IMR-90 (cell line): ENCODE measurements around the gene COL4A1. TPM values are rescaled to one million over a fixed set of nuclear protein-coding genes. Genes with fewer than 3 reads are reported as not detected.

Experiments used
- ATAC-seq: fragments of 200-7000 bp; cut with Tn5 transposase; 2 replicates; pipeline ENCODE4 v1.9.1; 2020; ENCODE audit warnings: low read depth, mild to moderate bottlenecking, moderate library complexity
- BruUV-seq: library from RNA; stranded (reverse); fragments of 400-500 nt; replicated peaks from 2 replicates; lab custom pipeline; 2021; lab: Mats Ljungman, UMichigan
- CTCF ChIA-PET: fragments of 300-600 bp; formaldehyde crosslinking; extraction: SDS; loops from one replicate; lab custom pipeline; 2021; ENCODE audit warnings: antibody characterized with exemption; lab: Yijun Ruan, JAX
- POLR2A ChIA-PET: fragments of 300-600 bp; sonication (Branson Sonifier 250); formaldehyde crosslinking; loops from one replicate; lab custom pipeline; 2022; ENCODE audit warnings: antibody characterized with exemption; ENCODE audit not compliant: unreplicated experiment; lab: Charles Lee
- DNase-seq: peaks from one replicate; pipeline ENCODE4 v3.0.0; 2013
- H2AFZ ChIP-seq: replicated peaks from 2 replicates; pipeline ENCODE3; 2013; ENCODE audit warnings: low read length, mild to moderate bottlenecking; ENCODE audit not compliant: poor library complexity
- H2AK5ac ChIP-seq: 2 replicates; pipeline ENCODE4 v1.6.1; 2013; ENCODE audit warnings: low read depth, low read length, inconsistent platforms
- H2AK9ac ChIP-seq: replicated peaks from 2 replicates; pipeline ENCODE3; 2013; ENCODE audit warnings: mild to moderate bottlenecking, low read depth, low read length, moderate library complexity; ENCODE audit not compliant: poor library complexity
- H2BK120ac ChIP-seq: 2 replicates; pipeline ENCODE4 v1.6.1; 2013; ENCODE audit warnings: low read depth, low read length, inconsistent platforms
- H2BK15ac ChIP-seq: 3 replicates; pipeline ENCODE4 v1.6.1; 2013; ENCODE audit warnings: low read depth, low read length, inconsistent platforms
- H2BK20ac ChIP-seq: 2 replicates; pipeline ENCODE4 v1.6.1; 2013; ENCODE audit warnings: low read depth, mild to moderate bottlenecking, inconsistent platforms, low read length, moderate library complexity
- H2BK5ac ChIP-seq: 2 replicates; pipeline ENCODE4 v1.6.1; 2013; ENCODE audit warnings: mild to moderate bottlenecking, low read depth, low read length, inconsistent platforms; ENCODE audit not compliant: poor library complexity, severe bottlenecking
- H3K14ac ChIP-seq: replicated peaks from 2 replicates; pipeline ENCODE4 v1.6.1; 2013; ENCODE audit warnings: low read depth, low read length, inconsistent platforms
- H3K18ac ChIP-seq: 2 replicates; pipeline ENCODE4 v1.6.1; 2013; ENCODE audit warnings: low read depth, low read length, control low read depth
- H3K23ac ChIP-seq: 2 replicates; pipeline ENCODE4 v1.6.1; 2013; ENCODE audit warnings: low read depth, low read length, inconsistent platforms
- H3K27ac ChIP-seq: 2 replicates; pipeline ENCODE4 v1.5.1; 2013; ENCODE audit warnings: mild to moderate bottlenecking, control low read depth, low read length; ENCODE audit not compliant: insufficient read depth
- H3K27me3 ChIP-seq: 2 replicates; pipeline ENCODE4 v1.6.1; 2013; ENCODE audit warnings: low read length; ENCODE audit not compliant: control insufficient read depth, insufficient read depth
- H3K36me3 ChIP-seq: 2 replicates; pipeline ENCODE4 v1.6.1; 2013; ENCODE audit warnings: low read length, mixed read lengths; ENCODE audit not compliant: control insufficient read depth, insufficient read depth
- H3K4ac ChIP-seq: 2 replicates; pipeline ENCODE4 v1.6.1; 2013; ENCODE audit warnings: low read depth, low read length, inconsistent platforms
- H3K4me1 ChIP-seq: 2 replicates; pipeline ENCODE4 v1.6.1; 2013; ENCODE audit warnings: low read length, mixed read lengths; ENCODE audit not compliant: control insufficient read depth, insufficient read depth
- H3K4me2 ChIP-seq: 2 replicates; pipeline ENCODE4 v1.6.1; 2013; ENCODE audit warnings: low read depth, mild to moderate bottlenecking, control low read depth, low read length, moderate library complexity
- H3K4me3 ChIP-seq: 2 replicates; pipeline ENCODE4 v1.5.1; 2013; ENCODE audit warnings: low read depth, mild to moderate bottlenecking, control low read depth, low read length, moderate library complexity; ENCODE audit not compliant: insufficient read depth
- H3K56ac ChIP-seq: 2 replicates; pipeline ENCODE4 v1.6.1; 2013; ENCODE audit warnings: low read length, inconsistent platforms; ENCODE audit not compliant: insufficient read depth; ENCODE audit errors: extremely low read depth
- H3K79me1 ChIP-seq, 2 experiments: 2 replicates each; pipeline ENCODE4 v1.6.1; 2013; ENCODE audit warnings: low read length in 2 of 2, inconsistent platforms in 1 of 2, low read depth in 1 of 2
- H3K9ac ChIP-seq: 2 replicates; pipeline ENCODE4 v1.6.1; 2013; ENCODE audit warnings: low read depth, low read length, control low read depth
- H3K9me1 ChIP-seq: 2 replicates; pipeline ENCODE4 v1.6.1; 2013; ENCODE audit warnings: low read length, inconsistent platforms; ENCODE audit not compliant: insufficient read depth
- H3K9me3 ChIP-seq: 2 replicates; pipeline ENCODE4 v1.6.1; 2013; ENCODE audit warnings: low read length; ENCODE audit not compliant: control insufficient read depth, insufficient read depth
- H4K20me1 ChIP-seq: 2 replicates; pipeline ENCODE4 v1.6.1; 2013; ENCODE audit warnings: low read length, inconsistent platforms; ENCODE audit not compliant: insufficient read depth
- H4K5ac ChIP-seq: 2 replicates; pipeline ENCODE4 v1.6.1; 2013; ENCODE audit warnings: mild to moderate bottlenecking, low read depth, low read length, control low read depth
- H4K8ac ChIP-seq, 2 experiments: 2 replicates each; pipeline ENCODE4 v1.6.1; 2013; ENCODE audit warnings: low read depth in 2 of 2, low read length in 2 of 2, control low read depth in 1 of 2, inconsistent platforms in 1 of 2
- H4K91ac ChIP-seq: 2 replicates; pipeline ENCODE4 v1.6.1; 2013; ENCODE audit warnings: low read depth, low read length, inconsistent platforms; ENCODE audit not compliant: insufficient read depth
- CHD1 ChIP-seq: IDR thresholded peaks from 2 replicates; pipeline ENCODE4 v1.6.1; 2012; ENCODE audit warnings: low read depth, low read length, improper control_type of control experiment
- FOS ChIP-seq: fragments of 150-350 bp; IDR thresholded peaks from 2 replicates; pipeline ENCODE4 v1.6.1; 2016; ENCODE audit warnings: low read depth, low read length
- MXI1 ChIP-seq: IDR thresholded peaks from 2 replicates; pipeline ENCODE4 v1.6.1; 2012; ENCODE audit warnings: low read depth, mild to moderate bottlenecking, low read length, moderate library complexity, borderline replicate concordance
- NFE2L2 ChIP-seq: fragments of 150-350 bp; IDR thresholded peaks from 2 replicates; pipeline ENCODE4 v1.6.1; 2016; ENCODE audit warnings: low read depth, mild to moderate bottlenecking, low read length
- POLR2A ChIP-seq: IDR thresholded peaks from 2 replicates; pipeline ENCODE4 v1.6.1; 2012; ENCODE audit warnings: mild to moderate bottlenecking, low read depth, low read length
- RAD21 ChIP-seq: IDR thresholded peaks from 2 replicates; pipeline ENCODE4 v1.6.1; 2012; ENCODE audit warnings: low read length, improper control_type of control experiment
- SMC3 ChIP-seq: fragments of 150-350 bp; IDR thresholded peaks from 2 replicates; pipeline ENCODE4 v1.6.1; 2016; ENCODE audit warnings: low read depth, mild to moderate bottlenecking, antibody characterized with exemption, low read length, moderate library complexity
- WGBS, 2 experiments: methylation state at CpG; one replicate each; pipeline versions ENCODE4 v1.1.5 to v1.1.7; 2013; ENCODE audit warnings: missing lambda C conversion rate in 2 of 2; ENCODE audit not compliant: insufficient read length in 1 of 2; ENCODE audit errors: extremely low coverage in 2 of 2; 5-methylcytosine and 5-hydroxymethylcytosine counted together
- dilution Hi-C: fragments of 300-500 bp; cut with HindIII; formaldehyde crosslinking; loops from one replicate; pipeline ENCODE4 v1.14.3; 2018; ENCODE audit warnings: low sequenced_read_pairs; ENCODE audit not compliant: unreplicated experiment
- in situ Hi-C: fragments of 300-500 bp; cut with MboI; formaldehyde crosslinking; loops from 3 replicates; pipeline ENCODE4 v1.14.3; 2019; ENCODE audit warnings: low sequenced_read_pairs, inconsistent platforms, mixed read lengths
- intact Hi-C: fragments of 100-400 bp; cut with micrococcal nuclease; formaldehyde crosslinking; loops from 2 replicates; pipeline ENCODE4 v1.10.0; 2022
- polyA plus RNA-seq, 3 experiments: library from polyadenylated mRNA; depleted of rRNA; stranded (reverse); fragments of >200 nt; gene quantifications; 2 replicates each; pipeline ENCODE4 v1.2.3, GENCODE V29; 2012; ENCODE audit warnings: low replicate concordance in 1 of 3
- total RNA-seq: library from RNA; depleted of rRNA; stranded (reverse); fragments of >200 nt; gene quantifications from 2 replicates; pipeline ENCODE4 v1.2.3, GENCODE V29; 2012
- TF ChIP-seq, protein P1 (sequence below): conservative IDR thresholded peaks from 2 replicates; pipeline ENCODE4 v1.5.1; 2012; ENCODE audit warnings: mild to moderate bottlenecking, low read depth, low read length, improper control_type of control experiment

Gene COL4A1
- total and polyA plus RNA-seq, 2 of the 4 experiments (the other 2 are of a cell fraction): 230 to 337 TPM

DNA sequence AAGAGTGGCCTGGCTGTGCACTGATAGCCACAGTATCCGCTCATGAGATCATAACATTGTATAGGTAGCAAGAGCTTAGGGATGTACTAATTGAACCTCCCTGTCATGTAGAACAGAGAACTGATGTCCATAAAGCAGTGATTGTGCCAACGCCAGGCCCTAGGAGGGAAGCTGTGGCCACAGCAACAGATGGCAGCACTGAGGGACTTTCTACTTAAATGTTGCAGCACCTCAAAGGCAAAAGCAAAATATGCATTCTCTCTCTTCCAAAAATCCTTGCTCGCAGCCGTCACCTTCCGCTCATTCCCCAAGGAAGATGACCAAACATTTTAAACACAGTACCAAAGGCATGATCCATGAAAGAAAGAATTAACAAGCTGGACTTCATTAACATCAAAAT is 32.3 kb downstream of the COL4A1 start:
- ChIA-PET CTCF (interaction anchor here (0.9 kb wide), 1 partner anchor 27 kb away, joined by 3 read pairs; no protein-coding TSS in a partner anchor), POLR2A (no interaction called here)
- TF ChIP-seq SMC3 (0 out of 2 replicates have a peak, but pooled peaks have one; percentile 18), RAD21 (peak; percentile 12; the same call in 1 of the 2 replicates), NFE2L2 (no peak), CHD1 (no peak), MXI1 (no peak), POLR2A (no peak), FOS (no peak)
- TF ChIP-seq, protein P1, sequence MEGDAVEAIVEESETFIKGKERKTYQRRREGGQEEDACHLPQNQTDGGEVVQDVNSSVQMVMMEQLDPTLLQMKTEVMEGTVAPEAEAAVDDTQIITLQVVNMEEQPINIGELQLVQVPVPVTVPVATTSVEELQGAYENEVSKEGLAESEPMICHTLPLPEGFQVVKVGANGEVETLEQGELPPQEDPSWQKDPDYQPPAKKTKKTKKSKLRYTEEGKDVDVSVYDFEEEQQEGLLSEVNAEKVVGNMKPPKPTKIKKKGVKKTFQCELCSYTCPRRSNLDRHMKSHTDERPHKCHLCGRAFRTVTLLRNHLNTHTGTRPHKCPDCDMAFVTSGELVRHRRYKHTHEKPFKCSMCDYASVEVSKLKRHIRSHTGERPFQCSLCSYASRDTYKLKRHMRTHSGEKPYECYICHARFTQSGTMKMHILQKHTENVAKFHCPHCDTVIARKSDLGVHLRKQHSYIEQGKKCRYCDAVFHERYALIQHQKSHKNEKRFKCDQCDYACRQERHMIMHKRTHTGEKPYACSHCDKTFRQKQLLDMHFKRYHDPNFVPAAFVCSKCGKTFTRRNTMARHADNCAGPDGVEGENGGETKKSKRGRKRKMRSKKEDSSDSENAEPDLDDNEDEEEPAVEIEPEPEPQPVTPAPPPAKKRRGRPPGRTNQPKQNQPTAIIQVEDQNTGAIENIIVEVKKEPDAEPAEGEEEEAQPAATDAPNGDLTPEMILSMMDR: peak; percentile 26; the same call in 1 of the 2 replicates
- Histone ChIP-seq H3K79me1 (peaks cover 23 to 86% of the 10 kb centered on the region in 2 experiments), H3K56ac (no peak overlapping the region), H3K36me3 (peaks cover 32% of the 10 kb centered on the region), H4K91ac (no peak overlapping the region), H2BK5ac (no peak overlapping the region), H3K14ac (no peak overlapping the region; the same call in 1 of the 2 replicates), H4K8ac (no peak overlapping the region), H3K4me3 (no peak overlapping the region), H3K4me1 (peaks cover 12% of the 10 kb centered on the region), H3K9me3 (no peaks in the 10 kb centered on the region), H3K9me1 (peaks cover 40% of the 10 kb centered on the region), H3K27ac (no peak overlapping the region), H2BK120ac (no peak overlapping the region), H3K4me2 (no peak overlapping the region), H4K5ac (no peak overlapping the region), H2AFZ (no peak overlapping the region), H2AK9ac (peak overlapping the region; percentile 25), H3K4ac (no peak overlapping the region; the same call in 1 of the 2 replicates), H2BK20ac (no peak overlapping the region), H3K18ac (no peak overlapping the region), H4K20me1 (peaks cover 93% of the 10 kb centered on the region), H3K23ac (0 out of 2 replicates have a peak overlapping the region, but pooled peaks have one; percentile 17), H3K27me3 (no peaks in the 10 kb centered on the region), H2BK15ac (no peak overlapping the region), H3K9ac (no peak overlapping the region), H2AK5ac (no peak overlapping the region; the same call in 1 of the 2 replicates)
- ATAC-seq: no peak
- dilution Hi-C loops: no loop called here
- DNase-seq: no peak
- in situ Hi-C loops: no loop called here
- no TSS peak for BruUV-seq
- WGBS, 2 experiments: 100% methylated on average over 3 of the region's 5 CpGs; no CpG with 5 or more reads in 1 of the 2 experiments
- intact Hi-C loops: no loop called here
